Endothelial cell of umbilical vein (primary cell): ENCODE measurements around the gene SPG21.

Source experiments
- EZH2 ChIP-seq: IDR thresholded peaks from 2 replicates; pipeline ENCODE4 v1.6.1; 2012; ENCODE audit warnings: borderline replicate concordance, low read depth, mild to moderate bottlenecking, moderate library complexity, low read length, inconsistent platforms; ENCODE audit not compliant: severe bottlenecking
- FOS ChIP-seq: IDR thresholded peaks from 2 replicates; pipeline ENCODE4 v1.6.1; 2011; ENCODE audit warnings: mild to moderate bottlenecking, low read length, moderate library complexity, borderline replicate concordance; ENCODE audit not compliant: insufficient read depth
- JUN ChIP-seq: IDR thresholded peaks from 2 replicates; pipeline ENCODE4 v1.6.1; 2011; ENCODE audit warnings: borderline replicate concordance, low read depth; ENCODE audit not compliant: insufficient read length, insufficient read depth
- MYC ChIP-seq: IDR thresholded peaks from one replicate; pipeline ENCODE4 v1.6.1; 2011; ENCODE audit warnings: mild to moderate bottlenecking, low read depth, low read length
- POLR2A ChIP-seq: IDR thresholded peaks from 2 replicates; pipeline ENCODE4 v1.6.1; 2012; ENCODE audit warnings: low read depth, mild to moderate bottlenecking, control low read depth, low read length
- POLR2AphosphoS5 ChIP-seq: IDR thresholded peaks from 2 replicates; pipeline ENCODE4 v1.6.1; 2012; ENCODE audit warnings: low read depth, mild to moderate bottlenecking, control low read depth, low read length, moderate library complexity; ENCODE audit not compliant: insufficient read depth
- TF ChIP-seq, protein P1 (sequence below), 2 donors: IDR thresholded peaks; 1 replicate in 1 of 2; 2 replicates in 1 of 2; pipeline ENCODE4 v1.5.1; 2011; ENCODE audit warnings: low read length in 2 of 2, mild to moderate bottlenecking in 2 of 2, moderate library complexity in 2 of 2, control low read depth in 1 of 2, inconsistent platforms in 1 of 2, low read depth in 1 of 2; ENCODE audit not compliant: insufficient read depth in 1 of 2; ENCODE audit errors: extremely low read depth in 1 of 2

GRCh38 chr15:64989416-64990167 lies at the start of gene SPG21:
- TF ChIP-seq, protein P1, sequence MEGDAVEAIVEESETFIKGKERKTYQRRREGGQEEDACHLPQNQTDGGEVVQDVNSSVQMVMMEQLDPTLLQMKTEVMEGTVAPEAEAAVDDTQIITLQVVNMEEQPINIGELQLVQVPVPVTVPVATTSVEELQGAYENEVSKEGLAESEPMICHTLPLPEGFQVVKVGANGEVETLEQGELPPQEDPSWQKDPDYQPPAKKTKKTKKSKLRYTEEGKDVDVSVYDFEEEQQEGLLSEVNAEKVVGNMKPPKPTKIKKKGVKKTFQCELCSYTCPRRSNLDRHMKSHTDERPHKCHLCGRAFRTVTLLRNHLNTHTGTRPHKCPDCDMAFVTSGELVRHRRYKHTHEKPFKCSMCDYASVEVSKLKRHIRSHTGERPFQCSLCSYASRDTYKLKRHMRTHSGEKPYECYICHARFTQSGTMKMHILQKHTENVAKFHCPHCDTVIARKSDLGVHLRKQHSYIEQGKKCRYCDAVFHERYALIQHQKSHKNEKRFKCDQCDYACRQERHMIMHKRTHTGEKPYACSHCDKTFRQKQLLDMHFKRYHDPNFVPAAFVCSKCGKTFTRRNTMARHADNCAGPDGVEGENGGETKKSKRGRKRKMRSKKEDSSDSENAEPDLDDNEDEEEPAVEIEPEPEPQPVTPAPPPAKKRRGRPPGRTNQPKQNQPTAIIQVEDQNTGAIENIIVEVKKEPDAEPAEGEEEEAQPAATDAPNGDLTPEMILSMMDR (IDR thresholded peaks at IDR 0.05; ENCODE audit: extremely low read depth in 1 of 2, insufficient read depth in 1 of 2, low read depth in 1 of 2, low read length in 2 of 2), result no peak
- TF ChIP-seq POLR2A (peak; percentile 89), JUN (no peak), EZH2 (no peak), MYC (no peak), FOS (no peak), POLR2AphosphoS5 (no peak)
